HG03469 (cell line): ENCODE results near the gene CNR2.
"Not testable (repeated sequence)": the region's sequence is repeated elsewhere in the genome, so short reads cannot be mapped to it uniquely, and the experiment has no call there.

Experiments
- ATAC-seq: cut with Tn5 transposase; IDR thresholded peaks from one replicate; pipeline ENCODE4 v1.9.1; 2021; ENCODE audit warnings: mild to moderate bottlenecking, moderate library complexity, moderate number of reproducible peaks; ENCODE audit not compliant: unreplicated experiment

Gene CNR2

DNA sequence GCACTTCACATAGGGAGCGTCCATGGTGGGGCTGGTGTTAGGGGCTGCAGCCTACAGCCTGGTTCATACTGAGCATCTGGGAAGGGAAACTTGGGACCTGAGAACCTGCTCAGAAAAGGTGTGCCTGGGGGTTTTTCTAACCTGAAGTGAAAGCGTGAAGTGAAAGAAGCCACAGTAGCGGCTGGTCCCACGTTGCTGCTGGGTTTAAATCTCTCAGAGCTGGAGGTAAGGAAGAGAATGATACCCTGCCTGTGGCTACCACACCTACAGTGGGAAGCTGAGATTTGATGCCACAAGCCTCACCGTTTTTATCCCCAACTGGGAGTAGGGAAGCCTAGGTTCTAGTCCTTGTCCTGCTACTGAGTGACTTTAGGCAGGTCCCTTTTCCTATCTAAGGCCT lies 24.1 kb downstream of the CNR2 start:
- no peak for ATAC-seq

DNA sequence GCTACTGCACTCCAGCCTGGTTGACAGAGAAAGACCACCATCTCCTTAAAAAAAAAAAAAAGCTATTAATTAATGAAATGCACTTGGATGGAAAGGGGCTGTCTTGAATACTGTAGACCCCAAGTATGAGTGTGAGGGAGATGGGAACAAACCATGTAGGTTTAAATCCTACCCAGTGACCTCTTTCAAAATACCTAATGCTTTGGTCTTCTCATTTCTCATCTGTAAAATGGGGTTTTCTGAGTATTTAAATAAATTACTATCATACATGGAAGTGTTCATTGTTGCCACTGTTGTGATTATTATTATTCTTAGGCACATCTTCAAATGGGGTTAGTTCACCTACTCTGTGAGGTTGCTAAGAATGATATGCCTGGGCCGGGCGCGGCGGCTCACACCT lies 27.9 kb downstream of the CNR2 start:
- no peak for ATAC-seq

DNA sequence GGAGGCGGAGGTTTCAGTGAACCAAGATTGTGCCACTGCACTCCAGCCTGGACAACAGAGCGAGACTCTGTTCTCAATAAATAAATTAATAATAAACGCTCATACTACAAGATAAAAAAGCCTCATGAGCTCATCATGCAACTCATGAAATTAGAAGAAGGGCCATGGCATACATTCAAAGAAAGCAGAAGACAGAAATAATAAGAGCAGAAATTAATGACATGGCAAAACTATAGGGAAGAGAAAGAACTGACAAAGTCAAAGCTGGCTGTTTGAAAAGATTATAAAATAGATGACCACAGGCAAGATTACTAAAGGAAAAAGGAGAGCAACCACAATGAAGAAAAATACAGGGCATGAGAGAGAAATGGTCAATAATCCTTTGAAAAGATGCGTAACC lies 30.4 kb downstream of the CNR2 start:
- ATAC-seq: no peak

DNA sequence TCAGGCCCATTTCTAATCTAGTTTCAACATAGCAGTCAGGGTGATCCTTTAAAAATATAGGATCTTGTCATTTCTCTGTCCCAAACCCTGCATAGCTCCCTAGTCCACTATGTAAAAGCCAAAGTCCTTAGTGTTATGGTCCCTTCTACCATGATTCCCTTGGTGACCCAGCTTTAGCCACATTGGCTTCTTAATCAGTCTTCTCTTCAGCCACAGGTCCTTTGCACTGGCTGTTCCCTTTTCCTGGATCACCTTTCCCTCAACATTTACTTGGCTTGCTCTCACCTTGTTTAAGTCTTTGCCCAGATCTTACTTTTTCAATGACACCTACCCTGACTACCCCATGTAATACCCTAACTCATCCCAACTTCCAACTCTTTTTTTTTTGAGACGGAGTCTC lies 33.4 kb downstream of the CNR2 start:
- ATAC-seq: no peak

DNA sequence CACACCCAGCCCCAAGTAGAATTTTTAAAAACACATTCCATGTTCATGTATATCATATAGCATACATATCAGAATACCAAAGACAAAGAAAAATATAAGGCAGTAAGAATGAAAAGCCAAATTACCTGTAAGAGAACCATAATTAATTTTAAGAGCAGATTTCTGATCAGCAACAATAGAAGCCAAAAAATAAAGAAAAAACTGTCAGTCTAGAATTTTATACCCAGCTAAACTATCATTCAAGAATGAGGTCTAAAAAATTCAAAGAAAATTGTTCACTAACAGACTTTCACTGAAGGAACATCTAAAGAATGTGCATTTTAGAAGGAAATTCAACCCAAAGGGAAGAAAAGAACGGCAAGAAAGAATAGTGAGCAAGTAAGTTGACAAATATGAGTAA lies 34.5 kb downstream of the CNR2 start:
- ATAC-seq: no peak

DNA sequence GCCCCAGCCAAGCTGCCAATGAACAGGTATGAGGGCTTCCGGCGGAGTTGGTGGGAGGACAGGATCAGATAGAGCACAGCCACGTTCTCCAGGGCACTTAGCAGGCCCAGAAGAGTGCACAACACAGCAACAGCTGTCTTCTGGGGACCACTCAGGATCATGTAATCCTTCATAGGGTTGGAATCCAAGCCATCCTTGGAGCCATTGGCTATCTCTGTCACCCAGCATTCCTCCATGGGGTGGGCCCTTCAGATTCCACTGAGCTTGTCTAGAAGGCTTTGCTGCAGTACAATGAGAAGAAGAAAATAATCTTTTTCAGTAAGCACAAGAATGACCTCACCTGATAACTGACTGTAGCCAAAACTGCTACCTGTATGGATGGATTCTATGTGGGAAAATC lies 37.8 kb downstream of the CNR2 start:
- ATAC-seq: no peak

DNA sequence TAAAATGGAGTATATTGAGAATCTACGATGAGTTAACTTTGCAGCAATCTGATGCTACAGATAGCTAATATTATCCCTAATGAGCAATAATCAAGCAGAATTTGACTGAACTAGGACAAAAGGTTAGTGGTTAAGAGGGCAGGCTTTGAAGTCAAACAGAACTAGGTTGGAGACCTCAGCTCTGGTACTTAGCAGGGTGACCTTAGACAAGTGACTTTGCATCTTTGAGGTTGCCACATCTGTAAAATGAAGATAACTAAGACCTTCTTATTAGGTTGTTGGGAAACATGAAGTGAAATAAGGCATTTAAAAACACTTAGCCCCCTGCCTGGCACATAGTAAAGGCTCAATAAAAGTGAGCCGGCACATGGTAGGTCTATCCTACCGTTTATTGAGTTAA lies 40.7 kb downstream of the CNR2 start:
- no peak for ATAC-seq

DNA sequence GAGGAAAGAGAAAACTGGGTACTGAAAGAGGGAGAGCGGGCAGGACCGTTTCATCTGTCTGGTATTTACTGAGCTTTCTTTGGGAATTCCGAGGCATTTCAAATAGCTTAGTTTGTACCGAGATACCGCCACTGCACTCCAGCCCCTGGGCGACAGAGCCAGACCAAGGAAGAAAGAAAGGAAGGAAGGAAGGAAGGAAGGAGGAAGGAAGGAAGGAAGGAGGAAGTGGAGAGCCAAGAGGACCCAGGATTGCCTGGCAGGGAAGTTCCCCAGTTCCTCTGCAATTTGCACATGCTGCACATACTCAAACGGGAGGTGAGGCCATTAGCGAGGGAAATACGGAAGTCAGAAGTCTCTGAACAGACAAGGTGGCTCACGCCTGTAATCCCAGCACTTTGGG lies 44.1 kb downstream of the CNR2 start:
- ATAC-seq: no peak

DNA sequence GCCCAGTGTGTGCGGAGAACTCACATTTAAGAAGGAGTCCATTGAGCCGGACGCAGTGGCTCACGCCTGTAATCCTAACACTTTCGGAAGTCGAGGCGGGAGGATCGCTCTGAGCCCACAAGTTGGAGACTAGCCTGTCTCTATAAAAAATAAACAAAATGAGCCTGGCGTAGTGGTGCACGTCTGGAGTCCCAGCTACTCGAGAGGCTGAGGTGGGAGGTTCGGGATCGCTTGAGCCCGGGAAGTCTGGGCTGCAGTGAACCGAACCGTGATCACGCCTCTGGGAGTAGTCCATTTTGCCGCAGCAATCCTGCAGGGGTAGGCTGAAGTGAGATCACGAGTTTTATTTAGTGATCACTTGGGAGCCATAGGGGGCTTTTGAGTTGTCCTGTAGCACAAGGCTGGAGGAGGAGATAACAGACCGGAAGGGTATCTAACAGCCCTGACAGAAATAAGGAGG lies 44.6 kb downstream of the CNR2 start:
- ATAC-seq: no peak

DNA sequence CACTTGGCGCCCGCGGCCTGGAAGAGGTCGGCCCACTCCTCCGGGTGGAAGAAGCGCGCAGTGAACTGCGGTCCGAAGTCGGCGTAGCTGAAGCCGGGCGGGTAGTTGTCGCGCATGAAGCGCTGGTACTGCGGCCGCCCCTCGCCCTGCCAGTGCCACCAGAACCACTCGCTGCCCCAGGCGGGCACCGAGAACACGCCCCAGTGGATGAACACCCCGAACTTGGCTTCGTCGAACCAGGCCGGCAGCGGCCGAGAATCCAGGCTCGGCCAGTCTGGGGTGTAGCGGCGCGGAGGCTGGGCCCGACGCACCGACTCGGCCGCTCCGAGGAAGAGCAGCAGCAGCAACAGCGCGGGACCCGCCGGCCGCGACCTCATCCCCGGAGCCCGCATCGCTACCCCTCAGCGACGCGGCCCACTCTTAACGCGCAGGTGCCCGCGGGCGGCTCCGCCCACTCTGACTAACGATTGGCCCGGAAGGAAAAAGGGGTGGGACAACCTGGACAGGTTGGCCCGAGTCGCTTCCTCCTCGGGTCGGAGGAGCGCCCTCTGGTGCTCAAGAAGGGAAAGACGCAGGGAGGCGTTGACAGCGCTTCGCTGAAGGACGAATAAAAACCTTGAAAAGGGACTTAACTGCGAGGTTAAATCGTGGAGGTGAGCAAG lies 45.1 kb downstream of the CNR2 start, which contains the start of gene FUCA1:
FUCA1 (minus strand) TSS at position 396 of the 662 bp plus-strand sequence; CDS start at position 392, 4 bp downstream.
- peak; percentile 82 for ATAC-seq

DNA sequence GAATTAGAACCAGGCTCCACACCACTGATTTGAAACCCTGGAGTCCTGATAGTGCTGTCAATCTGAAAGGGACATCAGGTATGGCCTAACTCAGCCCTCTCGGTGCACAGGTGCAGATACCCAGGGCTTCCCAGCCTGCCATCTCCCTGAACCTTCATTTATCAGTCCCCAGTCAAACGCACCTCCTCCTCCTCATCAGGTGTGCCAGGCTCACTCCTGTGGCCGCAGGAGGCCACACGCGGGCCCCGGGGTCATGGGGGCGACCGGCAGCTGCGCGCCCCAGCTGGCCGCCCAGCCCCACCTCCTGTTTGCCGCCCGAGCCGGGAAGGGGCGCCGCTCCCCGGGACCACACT lies 45.6 kb downstream of the CNR2 start:
- no peak for ATAC-seq

DNA sequence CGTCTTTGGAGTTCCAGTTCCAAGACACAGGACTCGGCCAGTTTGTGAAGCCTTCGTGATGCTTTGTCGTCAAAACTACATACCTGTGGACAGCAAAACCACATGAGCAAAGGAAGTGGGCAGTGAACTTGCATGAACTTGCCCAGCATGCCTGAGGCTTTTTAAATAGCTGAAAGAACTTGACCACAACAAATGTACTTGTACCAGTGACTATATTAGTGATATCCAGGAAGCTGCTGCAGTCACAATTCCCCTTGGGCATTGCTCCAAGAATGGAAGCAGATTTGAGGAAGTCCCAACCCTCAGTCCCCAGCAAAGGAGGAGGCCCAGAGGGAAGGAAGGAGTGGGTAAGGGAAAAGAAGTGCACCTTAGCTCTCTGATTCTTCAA lies 47.6 kb downstream of the CNR2 start:
- no peak for ATAC-seq

DNA sequence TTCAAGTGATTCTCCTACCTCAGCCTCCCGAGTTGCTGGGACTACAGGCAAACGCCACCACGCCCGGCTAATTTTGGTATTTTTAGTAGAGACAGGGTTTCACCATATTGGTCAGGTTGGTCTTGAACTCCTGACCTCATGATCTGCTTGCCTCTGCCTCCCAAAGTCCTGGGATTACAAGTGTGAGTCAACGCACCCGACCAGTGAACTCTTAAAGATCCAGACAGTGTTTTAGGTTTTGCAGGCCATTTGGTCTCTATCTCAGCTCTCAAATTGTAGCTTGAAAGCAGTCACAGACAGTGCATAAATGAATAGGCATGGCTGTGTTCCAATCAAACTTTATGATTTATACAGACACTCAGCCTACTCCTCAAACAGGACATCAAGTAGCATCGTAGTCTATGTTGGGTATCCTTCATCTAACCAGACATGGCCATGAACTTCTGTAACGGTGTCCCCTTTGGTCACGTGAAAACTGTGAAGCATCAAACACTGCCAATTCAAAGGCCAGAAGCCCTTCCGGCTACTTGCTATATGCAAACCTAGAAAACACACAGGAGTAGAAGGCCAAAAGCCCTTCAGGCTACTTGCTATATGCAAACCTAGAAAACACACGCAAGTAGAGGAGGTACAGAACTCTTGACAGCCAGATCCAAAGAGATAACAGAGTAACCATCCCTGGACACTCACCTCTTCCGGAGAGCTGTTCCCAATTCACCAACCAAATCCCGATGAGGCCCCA lies 48.2 kb downstream of the CNR2 start:
- no peak for ATAC-seq

DNA sequence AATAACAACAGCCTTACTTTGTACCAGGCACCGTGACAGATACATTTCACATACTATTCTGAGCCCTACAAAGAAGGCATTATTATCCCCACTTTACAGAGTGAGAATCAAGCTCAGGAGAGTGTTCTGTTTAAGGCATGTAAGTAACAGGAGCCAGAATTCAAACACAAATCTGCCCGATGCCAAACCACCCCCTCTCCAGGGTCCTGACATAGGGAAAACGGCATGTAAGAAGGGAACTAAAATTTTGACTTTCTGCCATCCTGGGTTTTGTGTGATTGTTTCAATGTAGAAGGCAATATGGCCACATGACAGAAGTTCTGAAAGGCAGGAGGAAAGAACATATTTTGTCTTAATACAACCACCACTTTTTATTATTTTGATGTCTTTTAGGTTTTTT lies 50.5 kb downstream of the CNR2 start:
- ATAC-seq: no peak

DNA sequence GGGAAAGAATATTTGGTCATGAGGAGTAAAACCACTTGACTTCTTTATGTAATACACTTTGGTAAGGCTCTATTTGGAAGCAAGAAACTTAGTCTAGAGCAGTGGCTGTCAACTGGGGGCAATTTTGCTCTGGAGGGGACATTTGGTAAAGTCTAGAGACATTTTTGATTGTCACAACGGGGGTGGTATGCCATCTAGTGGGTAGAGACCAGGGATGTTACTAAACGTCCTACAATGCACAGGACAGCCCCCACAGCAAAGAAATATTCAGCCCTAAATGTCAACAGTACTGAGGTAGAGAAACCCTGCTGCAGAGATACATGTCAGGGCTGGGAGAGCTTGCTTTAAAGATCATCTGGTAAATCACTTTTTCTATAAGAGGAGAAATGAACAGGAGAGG lies 58.6 kb downstream of the CNR2 start:
- no peak for ATAC-seq

DNA sequence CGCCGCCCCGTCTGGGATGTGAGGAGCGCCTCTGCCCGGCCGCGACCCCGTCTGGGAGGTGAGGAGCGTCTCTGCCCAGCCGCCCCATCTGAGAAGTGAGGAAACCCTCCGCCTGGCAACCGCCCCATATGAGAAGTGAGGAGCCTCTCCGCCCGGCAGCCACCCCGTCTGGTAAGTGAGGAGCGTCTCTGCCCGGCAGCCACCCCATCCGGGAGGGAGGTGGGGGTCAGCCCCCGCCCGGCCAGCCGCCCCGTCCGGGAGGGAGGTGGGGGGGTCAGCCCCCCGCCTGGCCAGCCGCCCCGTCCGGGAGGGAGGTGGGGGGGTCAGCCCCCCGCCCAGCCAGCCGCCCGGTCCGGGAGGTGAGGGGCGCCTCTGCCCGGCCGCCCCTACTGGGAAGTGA lies 60.0 kb downstream of the CNR2 start:
- not testable (repeated sequence) for ATAC-seq

DNA sequence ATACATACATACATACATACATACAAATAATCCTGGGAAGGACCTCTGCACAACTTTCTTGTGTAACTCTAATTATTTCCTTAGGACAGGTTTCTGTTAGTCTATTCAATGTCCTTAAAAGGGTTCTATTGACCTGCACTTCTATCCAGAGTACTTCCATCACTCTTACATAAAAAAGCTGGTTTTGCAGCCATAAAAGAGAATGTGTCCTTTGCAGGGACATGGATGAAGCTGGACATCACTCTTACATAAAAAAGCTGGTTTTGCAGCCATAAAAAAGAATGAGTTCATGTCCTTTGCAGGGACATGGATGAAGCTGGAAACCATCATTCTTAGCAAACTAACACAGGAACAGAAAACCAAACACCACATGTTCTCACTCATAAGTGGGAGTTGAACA lies 61.8 kb downstream of the CNR2 start:
- not testable (repeated sequence) for ATAC-seq

DNA sequence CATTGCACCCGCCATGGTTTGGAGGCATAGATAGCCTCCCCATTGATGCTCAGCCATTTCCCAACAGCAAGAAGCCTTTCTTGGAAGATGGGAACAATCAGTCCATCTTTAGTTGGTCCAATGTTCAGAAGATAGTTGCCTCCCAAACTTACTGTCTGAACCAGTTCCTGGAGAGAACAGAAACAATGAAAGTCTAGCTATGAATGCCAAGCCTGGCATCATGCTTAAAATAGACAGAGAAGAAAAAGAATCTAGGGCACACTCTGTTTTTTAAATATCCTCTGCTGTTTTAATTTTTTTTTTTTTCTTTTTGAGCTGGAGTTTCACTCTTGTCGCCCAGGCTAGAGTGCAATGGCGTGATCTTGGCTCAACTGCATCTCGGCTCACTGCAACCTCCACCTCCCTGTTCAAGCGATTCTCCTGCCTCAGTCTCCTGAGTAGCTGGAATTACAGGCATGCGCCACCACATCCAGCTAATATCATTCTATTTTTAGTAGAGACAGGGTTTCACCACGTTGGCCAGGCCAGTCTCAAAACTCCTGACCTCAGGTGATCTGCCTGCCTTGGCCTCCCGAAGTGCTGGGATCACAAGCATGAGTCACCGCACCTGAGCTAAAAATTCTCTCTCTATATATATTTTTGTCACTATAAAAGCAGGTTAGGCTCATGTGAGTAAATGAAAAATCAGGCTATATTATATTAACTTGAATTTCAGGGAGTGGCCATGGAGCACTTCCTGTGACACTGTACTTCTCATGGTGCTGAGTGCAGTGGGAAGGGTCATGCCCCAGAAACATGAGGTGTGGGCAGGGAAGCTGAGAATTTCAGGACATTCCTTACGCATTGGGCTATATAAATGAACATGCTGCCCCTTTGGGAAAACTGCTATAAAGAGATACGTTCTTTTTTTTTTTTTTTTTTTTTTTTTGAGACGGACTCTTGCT lies 64.2 kb downstream of the CNR2 start:
- no peak for ATAC-seq

DNA sequence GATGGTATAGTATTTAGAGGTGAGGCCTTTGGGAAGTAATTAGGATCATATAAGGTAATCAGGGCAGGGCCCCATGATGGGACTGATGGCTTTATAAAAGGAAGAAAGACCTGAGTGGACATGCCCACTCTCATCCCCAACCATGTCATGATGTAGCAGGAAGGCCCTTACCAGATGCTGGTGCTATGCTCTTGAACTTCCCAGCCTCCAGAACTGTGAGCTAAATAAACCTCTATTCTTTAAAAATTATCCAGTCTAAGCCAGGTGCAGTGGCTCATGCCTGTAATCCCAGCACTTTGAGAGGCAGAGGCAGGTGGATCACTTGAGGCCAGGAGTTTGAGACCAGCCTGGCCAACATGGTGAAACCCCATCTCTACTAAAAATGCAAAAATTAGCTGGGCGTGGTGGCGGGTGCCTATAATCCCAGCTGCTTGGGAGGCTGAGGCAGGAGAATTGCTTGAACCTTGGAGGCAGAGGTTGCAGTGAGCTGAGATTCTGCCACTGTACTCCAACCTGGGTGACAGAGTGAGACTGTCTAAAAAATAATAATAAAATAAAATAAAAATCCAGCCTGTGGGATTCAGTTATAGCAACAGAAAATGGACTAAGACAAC lies 65.6 kb downstream of the CNR2 start:
- ATAC-seq: not testable (repeated sequence)

DNA sequence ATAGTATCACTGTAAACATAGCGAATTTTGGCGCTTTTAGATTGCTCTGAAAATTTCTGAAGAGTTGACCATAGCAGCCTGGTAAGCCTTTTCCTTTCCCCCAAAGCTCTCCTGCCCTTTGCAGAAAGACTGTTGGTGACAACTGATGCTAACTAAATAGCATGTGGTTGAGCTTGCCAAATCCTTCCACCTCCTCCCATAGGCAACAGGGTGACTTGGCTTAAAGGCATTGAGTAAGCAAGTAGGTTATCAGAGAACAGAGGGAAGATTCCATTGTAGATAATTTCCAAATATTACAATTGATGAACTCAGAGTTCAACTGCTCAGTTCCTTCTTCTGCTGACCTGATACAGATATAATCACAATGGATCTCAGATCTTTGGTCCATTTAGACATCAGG lies 68.0 kb downstream of the CNR2 start:
- no peak for ATAC-seq

DNA sequence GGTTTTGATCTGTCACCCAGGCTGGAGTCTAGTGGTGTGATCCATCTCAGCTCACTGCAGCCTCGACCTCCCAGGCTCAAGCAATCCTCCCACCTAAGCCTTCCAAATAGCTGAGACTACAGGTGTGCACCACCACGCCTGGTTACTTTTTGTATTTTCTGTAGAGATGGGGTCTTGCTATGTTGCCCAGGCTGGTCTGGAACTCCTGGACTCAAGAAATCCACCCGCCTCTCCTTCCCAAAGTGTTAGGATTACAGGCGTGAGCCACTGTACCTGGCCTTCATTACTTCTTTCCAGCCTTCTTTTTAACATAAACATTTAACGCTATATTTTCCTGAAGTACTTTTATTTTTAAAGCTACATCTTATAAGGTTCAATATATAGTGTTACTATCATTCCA lies 69.5 kb downstream of the CNR2 start:
- ATAC-seq: no peak
